ENCODE data around the gene NCKAP5. TPM values are rescaled to one million over a fixed set of nuclear protein-coding genes. Genes with fewer than 3 reads are reported as not detected.

Gene NCKAP5
- total and polyA plus RNA-seq, 4 donors: 0.57 to 2.8 (median 2.4) TPM

GRCh38 chr2:133322909-133323308 is 245.4 kb downstream of the NCKAP5 start:
- Histone ChIP-seq H3K4me3 (ENCODE audit: low read depth in 1 of 3, low read length in 3 of 3) (no peak overlapping the region), H3K27me3 (ENCODE audit: control insufficient read depth in 4 of 4, insufficient read depth in 4 of 4, low read length in 3 of 4) (no peaks in the 10 kb centered on the region), H3K4me1 (ENCODE audit: control insufficient read depth in 4 of 4, insufficient read depth in 4 of 4, low read length in 3 of 4) (no peaks in the 10 kb centered on the region), H3K9ac (ENCODE audit: low read depth in 1 of 2, low read length in 2 of 2) (no peak overlapping the region), H3K9me3 (ENCODE audit: control insufficient read depth in 4 of 4, low read length in 3 of 4) (no peaks in the 10 kb centered on the region), H3K27ac (ENCODE audit: low read depth in 1 of 2, low read length in 2 of 2) (no peak overlapping the region), H3K36me3 (ENCODE audit: control insufficient read depth in 4 of 4, insufficient read depth in 3 of 4, low read depth in 1 of 4, low read length in 3 of 4) (peaks cover 0 to 2% (median 0%) of the 10 kb centered on the region in 4 donors)
- DNase-seq (ENCODE audit: low spot score): no peak
- WGBS: 92% methylated on average over 1 of the region's 1 CpG
- TF ChIP-seq RAD21 (IDR thresholded peaks at IDR 0.05) (no peak), FOXA1 (IDR thresholded peaks at IDR 0.05) (no peak), REST (IDR thresholded peaks at IDR 0.05) (no peak), JUND (IDR thresholded peaks at IDR 0.05) (no peak)

GRCh38 chr2:133317178-133317577 is 251.1 kb downstream of the NCKAP5 start:
- Histone ChIP-seq H3K27ac (ENCODE audit: low read depth in 1 of 2, low read length in 2 of 2) (no peak overlapping the region), H3K36me3 (ENCODE audit: control insufficient read depth in 4 of 4, insufficient read depth in 3 of 4, low read depth in 1 of 4, low read length in 3 of 4) (no peaks in the 10 kb centered on the region), H3K4me3 (ENCODE audit: low read depth in 1 of 3, low read length in 3 of 3) (no peak overlapping the region), H3K4me1 (ENCODE audit: control insufficient read depth in 4 of 4, insufficient read depth in 4 of 4, low read length in 3 of 4) (no peaks in the 10 kb centered on the region), H3K9me3 (ENCODE audit: control insufficient read depth in 4 of 4, low read length in 3 of 4) (no peaks in the 10 kb centered on the region), H3K27me3 (ENCODE audit: control insufficient read depth in 4 of 4, insufficient read depth in 4 of 4, low read length in 3 of 4) (no peaks in the 10 kb centered on the region), H3K9ac (ENCODE audit: low read depth in 1 of 2, low read length in 2 of 2) (no peak overlapping the region)
- no peak for DNase-seq (ENCODE audit: low spot score)
- 87% methylated on average over 3 of the region's 3 CpGs for WGBS
- TF ChIP-seq TAF1 (conservative IDR thresholded peaks at IDR 0.05) (no peak), SP1 (IDR thresholded peaks at IDR 0.05) (no peak), MAX (IDR thresholded peaks at IDR 0.05) (no peak), HNF4G (IDR thresholded peaks at IDR 0.05) (no peak), JUND (IDR thresholded peaks at IDR 0.05) (no peak), ZBTB33 (IDR thresholded peaks at IDR 0.05) (no peak)

GRCh38 chr2:133316557-133316956 is 251.7 kb downstream of the NCKAP5 start:
- Histone ChIP-seq H3K36me3 (ENCODE audit: control insufficient read depth in 4 of 4, insufficient read depth in 3 of 4, low read depth in 1 of 4, low read length in 3 of 4) (no peaks in the 10 kb centered on the region), H3K4me1 (ENCODE audit: control insufficient read depth in 4 of 4, insufficient read depth in 4 of 4, low read length in 3 of 4) (no peaks in the 10 kb centered on the region), H3K9ac (ENCODE audit: low read depth in 1 of 2, low read length in 2 of 2) (no peak overlapping the region), H3K9me3 (ENCODE audit: control insufficient read depth in 4 of 4, low read length in 3 of 4) (no peaks in the 10 kb centered on the region), H3K27me3 (ENCODE audit: control insufficient read depth in 4 of 4, insufficient read depth in 4 of 4, low read length in 3 of 4) (no peaks in the 10 kb centered on the region), H3K4me3 (ENCODE audit: low read depth in 1 of 3, low read length in 3 of 3) (no peak overlapping the region), H3K27ac (ENCODE audit: low read depth in 1 of 2, low read length in 2 of 2) (no peak overlapping the region)
- WGBS: 94% methylated on average over 2 of the region's 2 CpGs
- no peak for DNase-seq (ENCODE audit: low spot score)
- TF ChIP-seq REST (IDR thresholded peaks at IDR 0.05) (no peak), SP1 (IDR thresholded peaks at IDR 0.05) (no peak), RAD21 (IDR thresholded peaks at IDR 0.05) (no peak), NR2F2 (IDR thresholded peaks at IDR 0.05) (no peak), JUND (IDR thresholded peaks at IDR 0.05) (no peak), HNF4A (conservative IDR thresholded peaks at IDR 0.05) (no peak), CTCF (IDR thresholded peaks at IDR 0.05; ENCODE audit: low read depth, low read length, missing input control) (no peak), ZBTB33 (IDR thresholded peaks at IDR 0.05) (no peak), ATF3 (IDR thresholded peaks at IDR 0.05) (no peak), RXRA (IDR thresholded peaks at IDR 0.05) (no peak)
